ENCODE data around the gene AADACL2.

DNA sequence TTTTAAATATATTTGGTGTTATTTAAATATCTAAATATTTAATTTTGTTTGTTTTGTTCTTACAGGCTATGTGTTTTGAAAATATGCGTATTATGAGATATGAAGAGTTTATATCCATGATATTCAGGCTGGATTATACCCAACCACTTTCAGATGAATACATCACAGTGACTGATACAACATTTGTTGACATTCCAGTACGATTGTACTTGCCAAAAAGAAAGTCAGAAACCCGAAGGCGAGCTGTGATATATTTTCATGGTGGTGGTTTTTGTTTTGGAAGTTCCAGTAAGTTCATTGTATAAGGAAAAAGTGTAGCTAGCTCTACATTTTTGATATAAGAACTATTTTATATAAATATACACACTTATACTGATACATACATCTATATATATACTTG is 6.9 kb downstream of the AADACL2 start:
- TF ChIP-seq, protein P1, sequence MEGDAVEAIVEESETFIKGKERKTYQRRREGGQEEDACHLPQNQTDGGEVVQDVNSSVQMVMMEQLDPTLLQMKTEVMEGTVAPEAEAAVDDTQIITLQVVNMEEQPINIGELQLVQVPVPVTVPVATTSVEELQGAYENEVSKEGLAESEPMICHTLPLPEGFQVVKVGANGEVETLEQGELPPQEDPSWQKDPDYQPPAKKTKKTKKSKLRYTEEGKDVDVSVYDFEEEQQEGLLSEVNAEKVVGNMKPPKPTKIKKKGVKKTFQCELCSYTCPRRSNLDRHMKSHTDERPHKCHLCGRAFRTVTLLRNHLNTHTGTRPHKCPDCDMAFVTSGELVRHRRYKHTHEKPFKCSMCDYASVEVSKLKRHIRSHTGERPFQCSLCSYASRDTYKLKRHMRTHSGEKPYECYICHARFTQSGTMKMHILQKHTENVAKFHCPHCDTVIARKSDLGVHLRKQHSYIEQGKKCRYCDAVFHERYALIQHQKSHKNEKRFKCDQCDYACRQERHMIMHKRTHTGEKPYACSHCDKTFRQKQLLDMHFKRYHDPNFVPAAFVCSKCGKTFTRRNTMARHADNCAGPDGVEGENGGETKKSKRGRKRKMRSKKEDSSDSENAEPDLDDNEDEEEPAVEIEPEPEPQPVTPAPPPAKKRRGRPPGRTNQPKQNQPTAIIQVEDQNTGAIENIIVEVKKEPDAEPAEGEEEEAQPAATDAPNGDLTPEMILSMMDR (IDR thresholded peaks at IDR 0.05): no peak
- TF ChIP-seq EP300 (IDR thresholded peaks at IDR 0.05; ENCODE audit: low read depth): no peak

Measured in transverse colon (tissue), 3 donors.